SK-N-MC (cell line): Measurements from ENCODE around the gene HOXC9.

ENCODE experiments used
- DNase-seq: peaks from one replicate; pipeline ENCODE4 v3.0.0-alpha.2; 2011; ENCODE audit warnings: low read depth, low spot score
- H3K27ac ChIP-seq: fragments of 200-600 bp; sonication (generic); 2 replicates; pipeline ENCODE4 v1.5.1; 2016; ENCODE audit warnings: mixed run types
- H3K36me3 ChIP-seq: fragments of 200-600 bp; sonication (generic); 2 replicates; pipeline ENCODE4 v1.6.1; 2017; ENCODE audit warnings: antibody characterized with exemption, low read length, mixed read lengths; ENCODE audit not compliant: insufficient read depth
- H3K4me3 ChIP-seq: fragments of 200-600 bp; sonication (generic); 2 replicates; pipeline ENCODE4 v1.5.1; 2016
- H3K9ac ChIP-seq: fragments of 200-600 bp; sonication (generic); 2 replicates; pipeline ENCODE4 v1.8.0; 2017; ENCODE audit warnings: mixed run types, mixed read lengths; ENCODE audit not compliant: insufficient read length
- H3K9me3 ChIP-seq: fragments of 200-600 bp; sonication (generic); 2 replicates; pipeline ENCODE4 v1.6.1; 2017; ENCODE audit warnings: low read depth, mild to moderate bottlenecking, antibody characterized with exemption, low read length, moderate library complexity, mixed read lengths
- EZH2 ChIP-seq: fragments of 200-600 bp; sonication (generic); IDR thresholded peaks from one replicate; pipeline ENCODE4 v1.6.1; 2017; ENCODE audit warnings: antibody characterized with exemption
- FOXP2 ChIP-seq: optimal IDR thresholded peaks from 2 replicates; pipeline ENCODE3; 2011; ENCODE audit warnings: mild to moderate bottlenecking, moderate library complexity; ENCODE audit not compliant: insufficient read depth; ENCODE audit errors: extremely low read length, control extremely low read depth
- POLR2AphosphoS5 ChIP-seq: IDR thresholded peaks from 2 replicates; pipeline ENCODE4 v1.6.1; 2012; ENCODE audit warnings: mild to moderate bottlenecking, low read depth, low read length, borderline replicate concordance

HOXC9 gene

GRCh38 chr12:54006559-54007220 is 6.7 kb downstream of the HOXC9 start:
- no peak overlapping the region for H3K27ac ChIP-seq
- H3K36me3 ChIP-seq, result no peaks in the 10 kb centered on the region
- H3K9me3 ChIP-seq, result no peaks in the 10 kb centered on the region
- H3K9ac ChIP-seq, result no peak overlapping the region
- TF ChIP-seq FOXP2 (no peak), EZH2 (no peak), POLR2AphosphoS5 (no peak)
- DNase-seq, result no peak
- no peak overlapping the region for H3K4me3 ChIP-seq

GRCh38 chr12:54007538-54008259 is 7.7 kb downstream of the HOXC9 start:
- TF ChIP-seq FOXP2, result no peak
- no peak for TF ChIP-seq POLR2AphosphoS5
- TF ChIP-seq EZH2, result no peak
- Histone ChIP-seq H3K36me3 (no peaks in the 10 kb centered on the region), H3K9me3 (no peaks in the 10 kb centered on the region), H3K9ac (no peak overlapping the region), H3K27ac (no peak overlapping the region), H3K4me3 (no peak overlapping the region)
- no peak for DNase-seq

DNA sequence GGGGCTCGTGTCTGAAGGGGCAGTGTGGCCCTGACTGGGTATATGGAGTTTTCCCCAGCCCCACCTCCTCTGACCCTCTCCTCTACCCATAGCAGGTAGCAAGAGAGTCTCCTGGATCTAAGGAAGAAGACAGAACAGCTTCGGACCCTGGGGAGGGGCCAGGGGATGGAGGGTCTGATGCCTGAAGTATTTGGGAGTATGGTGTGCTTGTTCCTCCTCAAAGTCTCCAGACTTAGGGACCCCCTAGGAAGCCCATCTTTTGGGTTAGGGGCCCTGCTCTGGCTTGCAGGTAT is 8.2 kb downstream of the HOXC9 start:
- no peaks in the 10 kb centered on the region for H3K9me3 ChIP-seq
- no peak overlapping the region for H3K27ac ChIP-seq
- no peak overlapping the region; the same call in 1 of the 2 replicates for H3K4me3 ChIP-seq
- DNase-seq, result no peak
- H3K9ac ChIP-seq, result no peak overlapping the region
- TF ChIP-seq FOXP2 (no peak), EZH2 (no peak), POLR2AphosphoS5 (no peak)
- no peaks in the 10 kb centered on the region for H3K36me3 ChIP-seq

DNA sequence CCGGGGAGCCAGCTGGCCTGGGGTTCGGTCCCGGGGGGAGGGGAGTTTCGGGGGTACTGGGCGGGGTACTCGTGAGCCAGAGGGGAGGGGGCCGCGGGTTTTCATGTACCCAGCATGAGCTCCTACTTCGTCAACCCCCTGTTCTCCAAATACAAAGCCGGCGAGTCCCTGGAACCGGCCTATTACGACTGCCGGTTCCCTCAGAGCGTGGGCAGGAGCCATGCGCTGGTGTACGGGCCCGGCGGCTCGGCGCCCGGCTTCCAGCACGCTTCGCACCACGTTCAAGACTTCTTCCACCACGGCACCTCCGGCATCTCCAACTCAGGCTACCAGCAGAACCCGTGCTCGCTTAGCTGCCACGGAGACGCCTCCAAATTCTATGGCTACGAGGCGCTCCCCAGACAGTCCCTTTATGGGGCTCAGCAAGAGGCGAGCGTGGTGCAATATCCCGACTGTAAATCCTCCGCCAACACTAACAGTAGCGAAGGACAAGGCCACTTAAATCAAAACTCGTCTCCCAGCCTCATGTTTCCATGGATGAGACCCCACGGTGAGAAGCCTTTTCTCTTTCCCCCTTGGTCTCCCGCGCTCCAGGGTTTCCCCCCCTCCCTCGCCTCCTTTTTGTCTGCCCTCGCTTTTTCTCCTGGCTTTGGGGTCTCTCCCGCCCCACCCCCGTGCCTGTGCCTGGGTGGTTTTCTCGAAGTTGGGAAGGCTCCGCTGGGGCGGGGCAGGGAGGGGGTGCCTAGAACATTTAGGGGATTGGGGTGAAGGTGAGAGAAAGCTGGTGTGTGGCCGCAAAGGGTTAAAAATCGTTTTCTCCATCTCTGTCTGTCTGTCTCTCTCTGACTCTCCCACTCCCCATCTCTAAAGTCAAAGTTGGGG is 9.5 kb downstream of the HOXC9 start:
- no peaks in the 10 kb centered on the region for H3K36me3 ChIP-seq
- DNase-seq, result no peak
- no peak overlapping the region; the same call in 1 of the 2 replicates for H3K27ac ChIP-seq
- TF ChIP-seq FOXP2 (no peak), EZH2 (no peak), POLR2AphosphoS5 (no peak)
- H3K9ac ChIP-seq, result peak overlapping the region; percentile 82
- H3K9me3 ChIP-seq, result no peaks in the 10 kb centered on the region
- peak overlapping the region; percentile 88 for H3K4me3 ChIP-seq

- Histone ChIP-seq H3K9me3 (no peaks in the 10 kb centered on the region), H3K36me3 (no peaks in the 10 kb centered on the region), H3K27ac (peak overlapping the region; percentile 46; the same call in 1 of the 2 replicates), H3K9ac (peak overlapping the region; percentile 82), H3K4me3 (peak overlapping the region; percentile 88)
- TF ChIP-seq POLR2AphosphoS5 (no peak), EZH2 (no peak), FOXP2 (no peak)
- DNase-seq, result no peak
Measured at GRCh38 chr12:54010053-54010971, 10.4 kb downstream of the HOXC9 start.

- no peak for DNase-seq
- Histone ChIP-seq H3K9me3 (no peaks in the 10 kb centered on the region), H3K9ac (peak overlapping the region; percentile 28), H3K36me3 (no peaks in the 10 kb centered on the region), H3K4me3 (peak overlapping the region; percentile 88; the same call in 1 of the 2 replicates), H3K27ac (peak overlapping the region; percentile 46; the same call in 1 of the 2 replicates)
- TF ChIP-seq EZH2 (no peak), FOXP2 (no peak), POLR2AphosphoS5 (no peak)
Measured at GRCh38 chr12:54010972-54011664, 11.2 kb downstream of the HOXC9 start.

DNA sequence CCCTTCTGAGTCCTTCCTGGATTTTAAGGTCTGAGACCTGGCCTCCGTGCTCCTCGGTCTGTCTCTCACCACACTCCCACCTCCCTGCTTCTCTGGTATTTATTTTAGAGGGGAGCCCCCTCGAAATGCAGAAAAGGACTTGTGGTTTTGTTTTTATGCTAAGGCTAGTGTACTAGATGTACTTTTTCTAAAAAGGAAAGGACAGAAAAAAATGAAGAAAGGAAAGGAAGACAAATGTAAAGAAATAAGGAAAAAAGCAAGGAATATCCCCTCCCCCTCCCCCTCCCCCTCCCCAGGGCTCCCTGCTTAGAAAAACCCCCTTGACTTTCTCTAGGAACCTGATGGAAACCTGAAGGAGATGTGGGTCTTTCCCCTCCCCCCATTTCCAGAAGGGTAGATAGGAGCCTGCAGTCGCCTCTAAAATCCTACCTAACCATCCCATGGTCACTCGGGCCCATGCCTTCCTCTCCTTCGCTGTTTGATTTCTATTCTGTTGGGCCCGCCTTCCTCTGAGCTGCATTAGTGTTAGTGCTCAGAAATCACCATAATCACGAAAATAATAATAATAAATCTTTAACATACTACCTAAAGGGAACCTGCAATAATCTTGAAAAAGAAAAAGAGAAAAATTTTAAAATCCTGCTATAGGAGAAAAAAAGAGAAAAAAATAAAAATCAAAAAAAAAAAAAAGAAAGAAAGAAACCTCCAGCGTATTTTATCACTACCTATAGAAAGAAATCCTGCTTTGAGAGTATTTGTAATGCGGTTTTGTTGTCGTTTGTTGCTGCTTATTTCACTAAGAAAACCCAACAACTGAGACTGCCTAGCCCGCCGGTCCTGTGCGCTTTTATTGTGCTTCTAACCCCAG is 11.9 kb downstream of the HOXC9 start:
- no peak for DNase-seq
- no peaks in the 10 kb centered on the region for H3K36me3 ChIP-seq
- no peak overlapping the region for H3K9ac ChIP-seq
- peak overlapping the region; percentile 76 for H3K27ac ChIP-seq
- H3K4me3 ChIP-seq, result no peak overlapping the region
- no peaks in the 10 kb centered on the region for H3K9me3 ChIP-seq
- TF ChIP-seq FOXP2, result no peak
- no peak for TF ChIP-seq POLR2AphosphoS5
- TF ChIP-seq EZH2, result no peak
